GM18511 (cell line): Measurements from ENCODE around the gene RPL18.
A peak's percentile ranks its signal among the peaks of the same experiment; 100 is the strongest.

ENCODE experiments used
- ATAC-seq: cut with Tn5 transposase; IDR thresholded peaks from one replicate; pipeline ENCODE4 v1.9.1; 2021; ENCODE audit warnings: mild to moderate bottlenecking, moderate library complexity; ENCODE audit not compliant: unreplicated experiment

RPL18 gene

DNA sequence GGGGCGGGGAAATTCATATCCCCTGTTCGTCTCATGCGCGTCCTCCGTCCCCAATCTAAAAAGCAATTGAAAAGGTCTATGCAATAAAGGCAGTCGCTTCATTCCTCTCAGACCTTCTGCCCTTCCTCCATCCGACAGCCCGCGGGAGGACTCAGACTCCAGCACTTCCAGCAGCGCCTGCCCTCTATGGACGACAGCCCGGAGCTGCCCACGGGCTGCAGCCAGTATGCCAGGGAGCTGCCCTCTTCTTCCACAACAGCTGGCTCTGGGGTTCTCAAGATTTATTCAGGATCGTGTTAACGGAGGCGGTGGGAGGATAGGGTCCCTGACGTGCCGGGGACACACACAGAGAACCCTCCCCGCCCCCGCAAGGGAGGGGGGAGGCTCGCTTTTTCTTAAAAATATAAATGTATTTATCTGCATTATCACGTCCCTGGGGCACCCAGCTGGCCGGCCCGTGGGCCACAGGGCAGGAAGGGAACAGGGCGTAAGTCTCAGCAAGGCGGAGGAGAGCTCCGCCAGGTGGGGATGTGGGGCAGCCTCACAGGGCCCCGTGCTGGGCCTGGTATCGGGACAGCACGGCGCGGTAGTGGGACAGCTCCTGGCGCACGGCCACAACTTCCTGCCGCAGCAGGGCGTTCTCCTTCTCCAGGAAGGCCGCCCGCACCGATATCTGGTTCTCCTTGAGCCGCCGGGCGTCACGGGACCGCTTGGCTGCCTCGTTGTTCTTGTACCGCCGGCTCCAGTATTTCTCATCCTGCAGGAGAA lies 11.5 kb upstream of the RPL18 start:
- no peak for ATAC-seq

DNA sequence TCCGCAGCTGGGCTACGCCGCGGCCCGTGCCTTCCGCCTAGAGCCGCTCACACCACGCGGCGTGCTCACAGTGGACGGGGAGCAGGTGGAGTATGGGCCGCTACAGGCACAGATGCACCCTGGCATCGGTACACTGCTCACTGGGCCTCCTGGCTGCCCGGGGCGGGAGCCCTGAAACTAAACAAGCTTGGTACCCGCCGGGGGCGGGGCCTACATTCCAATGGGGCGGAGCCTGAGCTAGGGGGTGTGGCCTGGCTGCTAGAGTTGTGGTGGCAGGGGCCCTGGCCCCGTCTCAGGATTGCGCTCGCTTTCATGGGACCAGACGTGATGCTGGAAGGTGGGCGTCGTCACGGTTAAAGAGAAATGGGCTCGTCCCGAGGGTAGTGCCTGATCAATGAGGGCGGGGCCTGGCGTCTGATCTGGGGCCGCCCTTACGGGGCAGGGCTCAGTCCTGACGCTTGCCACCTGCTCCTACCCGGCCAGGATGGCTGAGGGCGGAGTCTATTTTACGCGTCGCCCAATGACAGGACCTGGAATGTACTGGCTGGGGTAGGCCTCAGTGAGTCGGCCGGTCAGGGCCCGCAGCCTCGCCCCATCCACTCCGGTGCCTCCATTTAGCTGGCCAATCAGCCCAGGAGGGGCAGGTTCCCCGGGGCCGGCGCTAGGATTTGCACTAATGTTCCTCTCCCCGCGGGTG lies 10.8 kb upstream of the RPL18 start:
- no peak for ATAC-seq

DNA sequence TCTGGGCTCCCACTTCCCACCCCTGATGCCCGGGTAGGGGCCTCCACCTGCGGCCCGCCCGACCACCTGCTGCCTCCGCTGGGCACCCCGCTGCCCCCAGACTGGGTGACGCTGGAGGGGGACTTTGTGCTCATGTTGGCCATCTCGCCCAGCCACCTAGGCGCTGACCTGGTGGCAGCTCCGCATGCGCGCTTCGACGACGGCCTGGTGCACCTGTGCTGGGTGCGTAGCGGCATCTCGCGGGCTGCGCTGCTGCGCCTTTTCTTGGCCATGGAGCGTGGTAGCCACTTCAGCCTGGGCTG lies 10.3 kb upstream of the RPL18 start:
- no peak for ATAC-seq

DNA sequence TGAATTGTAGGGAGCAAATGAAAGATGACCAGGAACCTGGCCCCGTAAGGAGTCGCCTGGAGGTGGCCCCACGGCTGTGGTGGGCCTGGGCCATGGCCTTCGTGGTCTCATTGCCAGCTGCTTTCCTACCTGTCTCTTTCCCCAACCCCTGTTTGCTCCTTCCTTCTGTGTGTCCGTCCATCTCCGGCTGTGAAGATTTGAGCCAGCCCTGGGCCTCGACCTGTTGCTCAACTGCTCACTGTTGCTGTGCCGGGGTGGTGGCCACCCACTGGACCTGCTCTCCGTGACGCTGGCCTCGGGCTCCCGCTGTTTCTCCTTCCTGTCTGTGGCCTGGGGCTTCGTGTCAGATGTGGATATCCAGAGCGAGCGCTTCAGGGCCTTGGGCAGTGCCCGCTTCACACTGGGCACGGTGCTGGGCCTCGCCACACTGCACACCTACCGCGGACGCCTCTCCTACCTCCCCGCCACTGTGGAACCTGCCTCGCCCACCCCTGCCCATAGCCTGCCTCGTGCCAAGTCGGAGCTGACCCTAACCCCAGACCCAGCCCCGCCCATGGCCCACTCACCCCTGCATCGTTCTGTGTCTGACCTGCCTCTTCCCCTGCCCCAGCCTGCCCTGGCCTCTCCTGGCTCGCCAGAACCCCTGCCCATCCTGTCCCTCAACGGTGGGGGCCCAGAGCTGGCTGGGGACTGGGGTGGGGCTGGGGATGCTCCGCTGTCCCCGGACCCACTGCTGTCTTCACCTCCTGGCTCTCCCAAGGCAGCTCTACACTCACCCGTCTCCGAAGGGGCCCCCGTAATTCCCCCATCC lies 9.7 kb upstream of the RPL18 start:
- no peak for ATAC-seq

DNA sequence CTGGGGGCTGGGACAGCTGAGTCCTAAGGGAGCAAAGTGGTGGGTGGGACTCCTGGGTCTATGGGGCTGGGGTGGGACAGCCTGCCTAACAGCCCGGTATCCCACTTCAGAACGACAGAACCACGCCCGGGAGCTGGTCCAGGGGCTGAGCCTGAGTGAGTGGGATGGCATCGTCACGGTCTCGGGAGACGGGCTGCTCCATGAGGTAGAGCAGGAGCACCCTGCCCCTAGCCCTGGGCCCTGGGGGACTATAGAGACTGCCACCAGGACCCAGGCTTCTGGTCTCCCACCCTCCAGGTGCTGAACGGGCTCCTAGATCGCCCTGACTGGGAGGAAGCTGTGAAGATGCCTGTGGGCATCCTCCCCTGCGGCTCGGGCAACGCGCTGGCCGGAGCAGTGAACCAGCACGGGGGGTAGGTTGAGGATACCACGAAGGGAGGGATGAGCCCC lies 8.9 kb upstream of the RPL18 start:
- no peak for ATAC-seq

DNA sequence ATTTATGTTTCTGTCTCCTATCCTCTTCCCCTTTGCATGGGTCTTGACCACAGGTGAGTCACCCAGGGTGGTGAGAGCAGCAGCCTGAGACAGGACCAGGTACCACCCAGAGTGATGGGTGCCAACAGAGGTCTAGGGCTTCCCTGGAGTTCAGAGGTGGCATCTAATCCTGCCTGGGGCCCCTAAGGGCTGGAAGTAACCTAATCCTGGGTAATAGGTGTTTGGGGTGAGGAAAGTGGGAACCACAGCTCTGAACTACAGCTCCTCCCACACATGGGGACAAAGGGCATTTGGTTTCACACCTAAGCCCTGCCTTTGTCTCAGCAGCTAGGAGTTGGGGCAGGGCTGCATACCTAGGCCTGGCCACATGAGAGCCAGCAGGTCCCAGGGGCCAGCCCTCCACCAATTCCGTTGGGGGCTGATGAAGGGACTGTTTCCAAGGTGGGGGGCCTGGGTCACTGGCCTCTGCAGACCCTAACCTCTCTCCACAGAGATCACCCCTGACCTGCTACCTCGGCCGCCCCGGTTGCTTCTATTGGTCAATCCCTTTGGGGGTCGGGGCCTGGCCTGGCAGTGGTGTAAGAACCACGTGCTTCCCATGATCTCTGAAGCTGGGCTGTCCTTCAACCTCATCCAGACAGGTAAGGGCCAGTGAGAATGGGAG lies 8.4 kb upstream of the RPL18 start:
- no peak for ATAC-seq

DNA sequence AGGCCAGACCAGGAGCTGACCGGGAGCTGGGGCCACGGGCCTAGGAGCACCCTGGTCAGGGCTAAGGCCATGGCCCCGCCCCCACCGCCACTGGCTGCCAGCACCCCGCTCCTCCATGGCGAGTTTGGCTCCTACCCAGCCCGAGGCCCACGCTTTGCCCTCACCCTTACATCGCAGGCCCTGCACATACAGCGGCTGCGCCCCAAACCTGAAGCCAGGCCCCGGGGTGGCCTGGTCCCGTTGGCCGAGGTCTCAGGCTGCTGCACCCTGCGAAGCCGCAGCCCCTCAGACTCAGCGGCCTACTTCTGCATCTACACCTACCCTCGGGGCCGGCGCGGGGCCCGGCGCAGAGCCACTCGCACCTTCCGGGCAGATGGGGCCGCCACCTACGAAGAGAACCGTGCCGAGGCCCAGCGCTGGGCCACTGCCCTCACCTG lies 6.9 kb upstream of the RPL18 start:
- no peak for ATAC-seq

DNA sequence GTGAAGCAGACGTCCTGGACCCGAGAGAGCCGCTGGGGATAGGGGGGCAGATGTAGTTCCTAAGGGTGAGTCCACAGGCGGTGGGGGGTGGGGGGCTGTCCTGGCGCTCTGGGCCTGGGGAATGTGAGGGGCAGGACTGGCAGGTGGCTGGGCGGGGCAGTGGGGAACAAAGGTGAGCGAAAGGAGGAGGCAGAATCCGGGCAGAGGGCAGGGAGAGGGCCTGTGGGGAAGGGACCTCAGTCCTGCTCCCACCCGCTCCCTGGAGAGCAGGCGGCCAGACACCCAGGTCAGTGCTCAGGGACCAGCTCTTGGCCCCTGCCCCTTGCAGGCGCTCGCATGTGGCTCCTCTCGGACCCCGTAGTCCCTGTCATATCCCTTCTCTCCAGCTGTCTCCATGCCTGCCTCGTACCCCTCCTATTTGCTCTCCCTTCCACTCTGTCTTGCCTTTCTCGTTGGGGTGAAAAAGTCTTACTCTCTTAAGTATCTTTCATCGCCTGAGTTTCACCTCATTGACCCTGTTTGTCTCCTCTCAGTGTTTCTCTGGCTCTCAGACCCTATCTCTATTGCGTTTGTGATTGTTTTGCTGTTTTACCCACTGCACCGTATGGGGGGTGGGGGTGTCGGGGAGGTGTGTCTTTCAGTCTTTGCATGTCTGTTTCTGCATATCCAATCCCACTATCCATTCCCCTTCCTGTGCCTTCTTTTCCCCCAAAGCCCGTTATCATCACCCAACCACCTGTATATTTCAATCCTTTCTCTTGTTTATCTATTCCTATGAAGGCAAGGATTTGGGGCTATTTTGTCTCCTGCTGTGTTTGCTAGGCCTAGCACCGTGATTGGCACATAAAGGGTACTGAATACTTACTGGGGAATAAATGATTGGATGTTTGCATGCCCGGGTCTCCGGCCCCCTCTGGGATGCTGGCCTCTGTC lies 6.1 kb upstream of the RPL18 start:
- no peak for ATAC-seq

DNA sequence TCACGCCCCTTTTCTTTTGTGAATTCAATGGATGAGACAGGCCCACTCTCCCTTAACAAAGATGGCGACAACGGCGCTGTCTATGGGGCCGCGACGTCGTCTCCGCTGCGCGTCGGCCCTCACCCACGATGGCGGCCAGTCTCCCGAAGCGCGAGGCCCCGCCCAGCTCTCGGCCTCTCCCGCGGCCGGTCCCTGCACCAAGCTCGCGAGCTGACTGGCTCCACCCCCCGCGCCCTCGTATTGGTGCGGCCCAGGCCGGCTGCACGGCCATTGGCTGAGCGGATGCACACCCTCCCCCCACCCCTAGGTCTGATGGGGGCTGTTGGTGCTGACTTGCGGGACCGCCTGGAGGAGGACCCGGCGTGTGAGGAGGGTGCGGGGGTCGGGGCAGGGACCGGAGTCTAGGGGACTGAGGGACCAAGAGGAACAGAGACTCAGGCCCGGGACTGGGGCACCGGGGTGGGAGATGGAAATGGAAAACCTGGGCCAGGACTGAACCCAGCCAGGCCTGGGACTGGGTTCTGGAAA lies 5.2 kb upstream of the RPL18 start:
- peak; percentile 78 for ATAC-seq

DNA sequence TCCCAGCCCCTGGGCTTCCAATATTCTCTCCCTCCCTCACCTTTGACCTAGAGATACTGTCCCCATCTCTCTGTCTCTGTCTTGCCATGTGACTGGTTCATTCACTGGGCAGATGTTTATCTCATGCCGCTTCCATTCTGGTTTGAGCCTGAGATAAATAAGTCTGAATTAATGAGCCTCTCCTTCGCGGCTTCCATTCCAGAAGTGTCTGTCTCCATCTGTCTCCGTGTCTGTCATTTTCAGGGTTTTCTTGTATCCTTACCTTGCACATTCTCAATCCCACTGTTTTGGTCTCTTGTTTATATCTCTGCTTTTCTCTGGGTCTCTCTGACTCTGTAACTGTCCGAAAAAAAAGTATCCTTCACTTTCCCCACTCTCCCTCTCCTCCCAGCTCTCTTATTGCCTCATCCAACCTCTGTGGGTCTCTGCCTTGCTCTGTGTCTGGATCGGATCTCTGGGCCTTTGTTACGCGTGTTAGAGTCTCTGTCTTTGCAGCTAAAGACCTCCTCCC lies 4.6 kb upstream of the RPL18 start:
- ATAC-seq, result no peak

DNA sequence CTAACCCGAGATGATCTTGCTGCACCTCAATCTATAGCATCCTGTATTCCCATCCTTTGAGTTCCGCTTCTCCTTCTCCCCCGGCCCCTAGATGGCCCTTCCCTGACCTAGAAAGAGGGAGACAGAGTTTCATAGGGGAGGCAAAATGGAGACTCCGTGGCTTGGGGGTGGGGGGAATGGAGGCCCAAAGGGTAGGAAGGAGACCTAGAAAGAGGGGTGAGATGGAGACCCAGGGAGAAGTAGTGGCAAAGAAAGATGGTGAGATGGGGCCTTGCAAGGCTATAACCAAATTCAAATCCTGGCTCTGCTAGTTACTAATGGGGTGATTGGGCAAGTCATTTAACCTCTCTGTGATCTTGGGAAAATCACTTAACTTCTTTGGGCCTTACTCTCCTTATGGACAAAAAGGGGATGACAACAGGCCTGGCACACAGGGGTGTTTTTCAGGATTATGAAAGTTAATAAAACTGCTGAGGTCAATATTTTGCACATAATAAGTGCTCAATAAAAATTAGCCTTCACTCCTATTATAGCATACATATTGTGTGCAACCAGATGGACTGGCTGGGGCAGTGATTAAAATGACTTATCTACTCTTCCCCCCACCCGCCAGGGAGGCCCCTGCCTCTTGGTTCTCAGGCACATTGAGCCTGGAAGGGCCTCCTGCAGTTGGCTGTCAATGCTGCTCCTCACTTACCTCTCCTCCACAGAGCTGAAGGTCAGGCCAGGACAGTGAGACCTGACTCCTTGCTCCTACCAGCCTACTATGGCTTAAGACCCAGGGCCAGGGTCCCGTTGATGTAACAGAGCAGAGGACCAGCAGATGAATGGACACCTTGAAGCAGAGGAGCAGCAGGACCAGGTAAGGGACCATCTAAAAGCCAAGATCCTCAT lies 961 bp upstream of the RPL18 start:
- no peak for ATAC-seq

DNA sequence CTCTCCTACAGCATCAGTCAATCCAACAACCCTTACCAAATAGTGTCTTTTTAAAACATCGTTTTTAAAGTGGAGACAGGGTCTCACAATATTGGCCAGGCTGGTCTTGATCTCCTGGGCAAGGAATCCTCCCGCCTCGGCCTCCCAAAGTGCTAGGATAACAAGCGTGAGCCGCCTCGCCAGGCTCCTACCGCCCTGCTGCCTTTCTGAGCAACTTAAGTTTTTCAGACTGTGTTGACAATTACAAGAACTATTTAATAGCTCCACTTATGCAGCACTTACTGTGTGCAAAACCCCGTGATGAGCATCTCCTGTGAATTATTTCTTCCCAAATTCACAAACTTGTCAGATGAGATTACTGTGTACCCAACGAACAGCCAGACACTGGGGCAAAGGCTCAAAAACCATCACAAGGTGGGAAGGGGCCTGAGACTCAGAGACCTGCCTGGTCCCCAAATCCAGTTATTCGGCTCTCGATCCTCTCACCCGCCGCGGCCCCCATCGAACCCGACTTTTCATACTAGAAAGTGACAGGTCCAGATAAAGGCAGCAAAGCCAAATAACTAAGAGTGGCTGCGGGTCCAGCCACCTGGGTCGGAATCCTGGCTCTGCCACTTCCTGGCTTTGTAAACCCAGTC lies 581 bp downstream of the RPL18 start:
- ATAC-seq, result no peak

DNA sequence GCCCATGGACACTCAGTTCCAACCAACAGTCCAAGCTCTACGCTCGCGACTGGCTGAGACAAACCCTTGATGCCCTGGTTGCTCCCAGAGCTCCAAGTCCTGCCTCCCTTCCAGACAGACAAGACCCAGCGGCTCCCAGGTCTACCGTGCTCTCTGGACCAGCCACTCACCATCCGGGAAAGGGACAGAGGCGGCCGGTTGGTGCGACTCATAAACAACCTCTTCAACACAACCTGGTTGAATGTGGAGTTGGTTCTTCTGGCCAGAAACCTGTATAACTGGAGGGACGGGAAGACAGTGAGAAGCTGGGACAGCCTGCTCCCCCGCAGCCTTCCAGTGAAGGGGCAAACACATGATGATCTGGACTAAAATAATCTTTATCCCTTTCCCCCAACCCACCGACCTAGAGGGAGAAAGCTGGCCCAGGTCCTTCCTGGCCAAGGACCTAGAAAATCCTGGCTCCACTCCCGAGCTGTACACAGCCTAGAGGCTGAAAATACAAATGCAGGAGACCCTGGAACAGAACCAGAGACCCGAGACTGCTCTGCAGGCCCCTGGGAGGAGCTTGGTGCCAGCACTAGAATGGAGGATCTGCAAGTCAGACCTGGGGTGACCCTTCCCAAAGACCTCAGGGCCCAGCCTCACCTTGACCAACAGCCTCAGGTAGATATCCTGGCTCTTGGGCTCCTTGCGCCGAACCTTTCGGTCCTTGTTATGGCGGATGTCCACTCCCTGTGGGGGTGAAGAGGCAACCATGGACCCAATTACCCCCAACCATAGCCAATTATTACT lies 1.6 kb downstream of the RPL18 start:
- no peak for ATAC-seq

DNA sequence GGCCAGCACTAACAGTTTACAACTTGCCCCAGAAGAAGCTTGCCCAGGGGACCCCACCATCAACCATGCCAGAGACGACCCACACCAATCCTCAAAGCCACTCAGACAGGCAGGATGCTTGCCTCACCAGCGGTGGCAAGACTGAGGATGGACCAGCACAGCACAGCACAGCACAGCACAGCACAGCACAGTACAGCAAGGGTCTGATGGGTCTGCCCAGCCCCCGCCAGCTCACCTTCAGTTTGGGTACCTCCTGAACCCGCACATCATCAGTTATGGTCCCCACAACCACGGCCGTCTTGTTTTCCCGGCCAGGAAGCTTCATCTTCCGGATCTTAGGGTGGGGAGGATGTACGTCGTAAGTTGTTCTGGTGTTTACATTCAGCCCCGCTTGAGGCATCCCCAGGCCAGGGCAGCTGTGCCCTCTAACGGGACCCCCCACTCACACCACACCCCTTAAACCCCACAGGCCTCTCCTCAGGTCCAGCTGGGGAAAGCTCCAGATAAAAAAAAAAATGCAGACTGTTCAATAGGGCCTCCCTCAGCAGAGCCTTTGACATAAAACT lies 2.4 kb downstream of the RPL18 start:
- ATAC-seq, result no peak

DNA sequence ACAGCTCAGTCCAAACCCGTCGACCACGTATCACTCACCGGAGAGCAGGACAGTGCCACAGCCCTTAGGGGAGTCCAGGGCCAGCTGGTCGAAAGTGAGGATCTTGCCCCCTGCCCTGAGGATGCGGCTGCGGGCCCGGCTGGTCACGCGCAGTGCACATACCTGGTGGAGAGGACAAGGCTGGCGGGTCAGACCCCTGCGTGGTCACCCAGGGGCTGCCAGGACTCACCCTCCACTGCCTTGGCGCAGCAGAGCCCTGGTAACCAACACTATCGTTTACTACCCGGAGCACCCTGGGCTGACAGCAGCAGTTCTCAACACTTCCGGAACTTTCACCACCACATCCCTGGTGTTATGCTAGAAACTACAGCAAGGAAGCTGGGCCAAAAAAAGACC lies 2.9 kb downstream of the RPL18 start:
- ATAC-seq, result no peak

DNA sequence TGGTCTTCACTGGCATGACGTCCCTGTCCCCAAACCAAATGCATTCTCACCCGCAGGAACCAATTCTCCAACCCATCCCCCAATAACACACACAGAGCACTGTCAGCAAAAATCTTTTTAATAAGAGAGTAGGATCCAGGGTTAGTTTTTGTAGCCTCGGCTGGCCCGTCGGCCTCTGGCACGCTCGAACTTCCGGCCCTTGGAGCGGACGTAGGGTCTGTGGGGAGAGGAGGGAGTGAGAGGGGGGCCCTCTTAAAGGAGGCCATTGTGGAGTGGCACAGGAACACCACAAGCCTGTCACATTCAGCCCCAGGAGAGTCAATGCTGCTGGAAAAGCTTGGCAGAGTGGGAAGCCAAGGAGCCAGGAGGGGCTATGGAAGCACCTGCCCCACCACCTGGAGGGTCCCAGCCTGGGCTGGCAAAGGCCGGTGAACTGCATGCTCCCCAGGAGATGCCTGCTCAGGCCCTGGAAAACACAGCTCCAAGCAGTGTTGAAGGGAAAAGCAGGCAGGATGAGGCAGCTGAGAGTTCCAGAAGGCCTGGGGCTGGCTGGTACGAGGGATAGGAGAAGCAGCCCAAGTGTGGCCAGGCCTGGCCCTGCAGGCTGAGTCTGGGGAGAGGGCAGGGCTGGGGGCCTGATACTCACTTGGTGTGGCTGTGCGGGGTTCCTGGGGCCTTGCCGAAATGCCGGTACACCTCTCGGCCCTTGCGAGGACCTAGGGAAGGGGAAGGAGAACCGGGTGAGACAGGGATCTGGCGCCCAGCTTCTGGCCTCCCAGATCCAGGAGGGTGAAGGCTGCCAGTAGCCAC lies 3.5 kb downstream of the RPL18 start:
- no peak for ATAC-seq
